Measurements from ENCODE around the gene TCEA2.

Gene TCEA2

DNA sequence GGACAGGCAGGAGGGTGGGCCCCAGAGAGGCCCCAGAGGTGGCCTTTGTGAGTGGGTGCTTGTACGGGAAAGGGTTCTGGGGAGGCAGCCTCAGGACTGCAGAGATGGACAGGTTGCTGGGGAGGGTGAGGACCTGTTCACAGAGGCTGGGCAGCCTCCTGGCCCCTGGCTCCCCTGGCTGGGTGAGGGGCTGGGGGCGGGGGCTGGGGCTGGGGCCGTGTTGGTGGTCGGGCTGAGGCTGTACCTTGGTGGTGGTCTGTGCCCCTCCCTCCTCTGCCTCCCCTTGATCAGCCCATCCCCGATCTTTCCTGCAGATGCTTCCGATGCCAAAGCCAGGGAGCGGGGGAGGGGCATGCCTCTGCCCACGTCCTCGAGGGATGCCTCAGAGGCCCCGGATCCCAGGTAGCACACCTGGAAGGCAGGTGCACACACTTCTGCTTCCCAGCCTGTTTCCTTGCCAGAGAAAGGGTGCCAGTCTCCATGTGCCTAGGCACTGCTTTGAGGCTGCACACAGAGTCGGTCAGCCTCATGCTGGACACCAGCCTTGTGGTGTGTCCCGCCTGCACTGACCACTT, 4.8 kb downstream of the TCEA2 start:
- DNase-seq: no peak

- no peak for DNase-seq
Observed at GRCh38 chr20:64068386-64069208, 5.6 kb downstream of the TCEA2 start.

DNA sequence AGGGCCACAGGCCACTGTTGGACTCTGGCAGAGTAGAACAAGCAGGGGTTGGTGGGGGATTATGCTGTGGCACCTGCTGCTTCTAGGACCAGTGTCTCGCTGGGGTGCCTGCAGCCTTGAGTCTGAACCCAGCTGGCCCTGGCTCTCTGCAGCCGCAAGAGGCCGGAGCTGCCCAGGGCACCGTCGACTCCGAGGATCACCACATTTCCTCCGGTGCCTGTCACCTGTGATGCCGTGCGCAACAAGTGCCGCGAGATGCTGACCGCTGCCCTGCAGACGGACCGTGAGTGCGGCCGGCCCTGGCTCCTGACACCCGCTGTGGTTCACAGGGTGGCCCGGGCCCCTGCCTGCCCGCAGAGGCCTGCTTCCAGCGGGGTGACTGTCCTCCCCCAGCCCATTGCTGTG, 6.2 kb downstream of the TCEA2 start:
- DNase-seq: no peak

GRCh38 chr20:64069614-64070243, 6.7 kb downstream of the TCEA2 start:
- no peak for DNase-seq

- DNase-seq: no peak
Observed at GRCh38 chr20:64070244-64070993, 7.4 kb downstream of the TCEA2 start.

GRCh38 chr20:64071341-64072332, 8.6 kb downstream of the TCEA2 start:
- DNase-seq: no peak

GRCh38 chr20:64072498-64073063, 9.6 kb downstream of the TCEA2 start:
- DNase-seq: no peak

DNA sequence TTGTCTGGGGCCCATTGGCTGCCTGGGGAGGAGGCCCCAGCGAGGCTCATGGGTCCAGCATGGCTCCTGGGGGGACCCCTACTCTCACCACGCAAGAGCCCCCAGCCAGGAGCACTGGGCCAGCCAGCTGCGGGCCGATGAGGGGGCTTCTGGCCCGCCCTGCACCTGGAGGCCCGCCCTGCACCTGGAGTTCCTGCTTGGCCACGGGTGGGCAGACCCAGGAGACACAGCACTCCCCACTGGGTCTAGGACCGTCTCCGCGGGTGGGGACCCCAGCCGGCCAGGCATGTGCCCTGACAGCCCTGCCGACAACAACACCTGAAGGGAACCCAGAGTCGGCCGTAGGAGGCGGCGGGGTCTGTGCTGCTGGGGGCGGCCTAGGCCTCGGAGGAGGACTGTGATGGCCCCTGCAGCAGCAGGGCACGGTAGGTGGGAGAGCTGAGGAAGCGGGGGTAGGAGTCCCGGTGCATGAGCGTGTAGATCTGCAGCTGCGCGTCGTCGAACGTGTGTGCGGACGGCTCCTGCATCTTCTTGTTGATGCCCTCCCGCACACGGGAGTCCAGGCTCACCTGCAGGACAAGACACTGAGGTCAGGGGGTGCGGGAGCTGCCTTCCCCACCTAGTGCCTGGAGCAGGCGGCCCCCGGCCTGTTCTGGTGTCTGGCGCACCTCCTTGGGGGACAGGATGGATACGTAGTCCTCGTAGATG, 10.6 kb downstream of the TCEA2 start:
- no peak for DNase-seq

DNA sequence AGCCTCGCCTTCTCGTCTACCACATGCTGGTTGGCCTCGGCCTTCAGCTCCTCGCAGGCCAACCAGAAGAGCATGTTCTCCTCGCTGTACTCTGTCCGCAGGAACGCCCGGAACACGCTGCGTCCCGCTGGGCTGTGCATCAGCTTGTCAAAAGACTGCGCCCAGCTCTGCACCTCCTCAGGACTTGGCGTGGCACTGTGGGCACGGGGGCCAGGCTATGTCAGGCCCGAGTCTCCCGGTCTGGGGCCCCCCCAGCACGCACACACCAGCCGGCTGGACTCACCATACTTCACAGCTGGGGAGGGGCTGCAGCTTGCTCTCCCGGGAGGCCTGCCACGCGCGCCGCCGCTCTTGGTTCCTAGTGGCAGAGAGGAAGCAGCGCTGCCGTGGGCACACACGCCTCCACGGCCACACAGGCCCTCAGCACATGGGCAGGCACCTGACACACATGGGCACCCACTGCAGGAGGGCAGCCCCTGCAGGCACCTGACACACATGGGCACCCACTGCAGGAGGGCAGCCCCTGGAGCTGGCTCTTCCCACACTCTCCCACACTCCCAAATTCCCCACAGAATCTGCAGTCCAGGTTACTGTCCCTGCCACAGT, 11.3 kb downstream of the TCEA2 start:
- DNase-seq: no peak

DNA sequence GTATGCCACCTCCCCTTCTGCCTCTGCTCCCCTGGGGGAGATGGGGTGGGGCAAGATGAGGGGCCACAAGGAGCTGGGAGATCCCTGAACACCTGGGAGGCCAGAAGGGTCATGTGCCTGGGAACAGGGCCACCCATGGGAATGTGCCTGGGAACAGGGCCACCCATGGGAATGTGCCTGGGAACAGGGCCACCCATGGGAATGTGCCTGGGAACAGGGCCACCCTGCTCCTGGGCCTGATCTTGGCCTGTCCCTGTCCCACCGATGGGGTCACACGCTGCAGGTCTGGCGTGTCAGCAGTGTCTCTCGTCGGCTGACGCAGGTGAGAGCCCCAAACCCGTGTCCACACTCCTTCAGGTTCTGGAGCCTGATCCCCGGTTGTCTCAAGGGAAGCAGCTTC, 12.0 kb downstream of the TCEA2 start:
- DNase-seq: no peak

DNA sequence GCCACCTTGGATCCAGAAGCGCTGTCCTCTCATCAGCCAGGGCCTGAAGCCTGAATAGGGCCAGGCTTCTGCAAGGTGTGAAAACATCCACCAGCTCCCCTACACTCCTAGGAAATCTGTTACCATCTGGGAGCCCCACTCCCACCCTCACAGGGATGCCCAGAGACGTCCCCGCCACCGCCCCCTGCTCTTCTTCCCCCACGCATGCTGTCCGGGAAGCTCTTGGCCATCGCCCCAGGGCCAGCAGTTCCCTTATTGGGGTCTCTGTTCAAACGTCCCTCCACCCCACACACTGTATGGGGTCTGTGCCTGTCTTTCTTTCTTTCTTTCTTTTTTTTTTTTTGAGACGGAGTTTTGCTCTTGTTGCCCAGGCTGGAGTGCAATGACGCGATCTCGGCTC, 12.6 kb downstream of the TCEA2 start:
- DNase-seq: no peak

GRCh38 chr20:64076061-64076997, 13.3 kb downstream of the TCEA2 start:
- DNase-seq: no peak

DNA sequence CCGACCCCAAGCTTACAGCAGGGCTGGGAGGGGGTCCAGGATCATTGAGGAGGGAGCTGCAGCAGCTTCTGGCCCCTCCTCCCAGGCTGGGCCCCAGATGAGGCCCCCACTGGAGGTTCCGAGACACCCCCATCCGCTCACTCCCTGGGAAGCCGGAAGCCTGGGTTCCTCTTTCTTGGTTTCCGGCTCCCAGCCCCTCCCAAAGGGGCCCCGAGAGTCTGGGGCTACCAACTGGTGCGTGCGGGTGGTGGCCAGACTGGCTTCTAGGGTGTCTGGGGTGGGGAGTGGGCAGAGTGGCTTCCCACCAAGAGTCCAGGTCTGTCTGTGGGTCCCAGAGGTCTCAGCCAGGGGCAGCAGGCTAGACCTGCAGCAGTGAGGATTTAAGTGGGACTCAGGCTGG, 14.1 kb downstream of the TCEA2 start:
- no peak for DNase-seq

GRCh38 chr20:64077541-64077875, 14.5 kb downstream of the TCEA2 start:
- DNase-seq: no peak

DNA sequence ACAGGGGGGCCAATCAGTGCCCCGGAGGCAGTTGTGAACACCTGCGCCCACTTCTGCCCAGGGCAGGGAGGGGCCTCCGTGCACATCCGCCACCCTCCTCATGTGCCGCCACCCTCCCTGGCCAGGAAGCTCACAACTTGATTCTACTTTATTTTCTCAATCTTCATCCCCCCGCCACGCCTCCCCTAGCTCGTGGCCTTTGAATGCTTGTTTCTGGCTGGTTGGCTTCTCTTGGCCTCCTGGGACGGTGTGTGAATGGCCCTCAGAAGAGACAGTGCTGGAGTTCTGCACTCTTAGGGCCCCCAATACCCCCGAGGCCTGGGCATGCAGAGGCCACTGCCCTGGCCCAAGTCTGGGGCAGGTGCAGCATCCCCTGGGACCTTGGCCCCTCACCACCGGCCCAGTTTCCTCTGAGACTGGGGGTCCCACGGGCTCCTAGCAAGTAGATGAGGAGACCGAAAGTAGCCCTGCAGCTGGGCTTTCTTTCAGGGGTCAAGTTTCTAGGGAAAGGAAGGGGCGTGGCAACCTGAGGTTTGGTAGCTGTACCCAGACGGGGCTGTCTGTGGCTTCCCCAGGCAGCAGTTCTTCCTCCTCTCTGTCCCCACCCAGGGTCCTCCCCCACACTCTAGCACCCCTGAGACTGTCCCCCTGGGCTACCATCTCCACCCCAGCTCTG, 15.0 kb downstream of the TCEA2 start:
- DNase-seq: no peak

DNA sequence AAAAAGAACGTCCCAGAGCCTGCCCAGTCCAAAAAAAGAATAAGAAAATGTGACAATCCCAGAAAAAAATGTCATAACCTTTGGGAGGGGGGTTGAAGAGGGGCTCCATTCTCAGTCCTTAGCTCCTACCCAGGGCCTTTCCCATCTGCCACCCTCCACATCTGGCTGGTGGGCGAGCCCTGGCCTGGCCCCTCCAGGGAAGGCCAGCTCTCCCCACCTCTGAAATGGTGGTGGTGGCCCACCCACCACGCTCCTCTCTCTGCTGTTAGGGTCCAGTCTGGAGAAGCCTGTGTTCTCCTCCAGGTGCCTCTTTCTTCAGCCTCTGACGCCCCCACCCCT, 15.9 kb downstream of the TCEA2 start:
- no peak for DNase-seq

DNA sequence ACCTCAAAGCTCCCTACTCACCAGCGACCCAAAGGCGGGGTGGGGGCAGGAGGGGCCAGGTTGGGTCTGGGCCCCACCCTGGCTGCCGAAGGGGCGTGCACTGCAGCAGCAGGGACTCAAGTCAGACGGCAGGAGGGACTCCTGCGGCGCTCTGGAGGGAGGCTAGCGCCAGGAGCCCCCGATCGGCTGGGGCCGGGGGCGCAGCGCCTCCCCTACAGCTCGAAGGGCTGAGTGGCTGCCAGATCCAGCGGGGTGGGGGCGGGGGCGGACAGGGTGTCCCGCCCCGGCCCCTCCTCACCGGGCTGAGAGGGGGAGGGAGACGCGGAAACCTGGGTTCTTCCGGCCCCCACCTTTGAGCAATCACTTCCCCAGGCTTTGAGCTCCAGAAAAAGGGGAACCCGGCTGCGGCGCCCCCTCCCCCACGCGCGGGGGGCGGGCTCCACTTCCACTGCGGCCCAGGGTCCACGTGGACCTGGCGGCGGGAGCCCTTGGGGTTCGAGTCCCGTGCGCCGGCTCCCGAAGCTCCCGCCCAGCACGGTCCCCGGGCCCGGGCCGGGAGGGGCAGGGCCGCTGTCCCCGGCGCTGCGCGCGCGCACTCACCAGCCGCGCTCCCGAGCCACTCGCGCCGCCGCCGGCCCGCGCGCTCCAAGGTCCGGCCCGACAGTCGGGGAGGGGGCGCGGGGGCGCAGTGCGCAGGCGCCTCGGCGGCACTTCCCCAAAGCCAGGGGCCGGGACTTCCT, 16.4 kb downstream of the TCEA2 start, which contains the start of gene RGS19:
Gene RGS19, minus strand, starts transcription at position 246 of the 740 bp plus-strand sequence. CDS start 2,632 bp downstream, outside the sequence.
- DNase-seq: no peak
